Measurements from ENCODE around the gene SCN2A.

DNA sequence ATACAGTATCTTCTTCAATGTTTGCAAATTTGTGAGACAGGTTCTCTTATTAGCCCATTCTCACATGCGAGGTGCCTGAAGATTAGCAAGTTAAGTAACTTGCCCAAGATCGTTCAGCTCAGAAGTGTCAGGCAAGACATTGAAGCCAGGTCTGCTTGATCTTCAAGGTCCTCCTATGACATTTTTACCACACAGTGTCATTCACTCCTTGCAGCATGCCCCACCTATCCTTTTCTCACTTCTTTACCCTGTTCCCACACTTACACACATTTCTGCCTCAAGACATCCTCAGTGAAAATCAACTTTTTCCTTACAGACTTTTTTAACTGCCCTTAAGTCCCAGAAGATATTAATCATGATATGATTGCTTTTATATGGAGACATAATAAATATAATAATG is 73.8 kb downstream of the SCN2A start:
- TF ChIP-seq EZH2 (IDR thresholded peaks at IDR 0.05) = no peak
- TF ChIP-seq POLR2AphosphoS5 (IDR thresholded peaks at IDR 0.05; ENCODE audit: borderline replicate concordance, low read depth, low read length) = no peak

All from SK-N-MC (cell line).